Spleen (tissue), 11 donors: ENCODE data around the gene MCL1. TPM values are rescaled to one million over a fixed set of nuclear protein-coding genes. Genes with fewer than 3 reads are reported as not detected.
A peak's percentile ranks its signal among the peaks of the same experiment; 100 is the strongest.

Experiments used
- DNase-seq: peaks from one replicate; pipeline ENCODE4 v3.0.0-alpha.2; 2020
- H3K27ac ChIP-seq, 8 donors: fragments of 200-600 bp; sonication (generic) in 7 of 8; 1 replicate in 4 of 8; 2 replicates in 4 of 8; pipeline versions ENCODE4 v1.5.0 to v1.8.0; 2016 to 2021; ENCODE audit warnings: inconsistent platforms in 4 of 8, mild to moderate bottlenecking in 4 of 8, moderate library complexity in 1 of 8
- H3K27me3 ChIP-seq, 7 donors: fragments of 200-600 bp; sonication (generic) in 6 of 7; replicated peaks in 1 of 7; 1 replicate in 4 of 7; 2 replicates in 3 of 7; pipeline versions ENCODE4 v1.5.0 to v1.8.0; 2016 to 2021; ENCODE audit warnings: inconsistent platforms in 3 of 7, mild to moderate bottlenecking in 1 of 7
- H3K36me3 ChIP-seq, 6 donors: fragments of 200-600 bp; sonication (generic) in 5 of 6; 1 replicate in 4 of 6; 2 replicates in 2 of 6; pipeline versions ENCODE4 v1.5.0 to v1.8.0; 2016 to 2021; ENCODE audit warnings: inconsistent platforms in 2 of 6
- H3K4me1 ChIP-seq, 6 donors: fragments of 200-600 bp; sonication (generic) in 5 of 6; 1 replicate in 3 of 6; 2 replicates in 3 of 6; pipeline versions ENCODE4 v1.5.0 to v1.8.0; 2016 to 2021; ENCODE audit warnings: inconsistent platforms in 3 of 6
- H3K4me3 ChIP-seq, 8 donors: fragments of 200-600 bp; sonication (generic) in 7 of 8; 1 replicate in 4 of 8; 2 replicates in 4 of 8; pipeline versions ENCODE4 v1.5.0 to v1.8.0; 2016 to 2021; ENCODE audit warnings: inconsistent platforms in 4 of 8, mild to moderate bottlenecking in 4 of 8, moderate library complexity in 2 of 8
- H3K9me3 ChIP-seq, 8 donors: fragments of 200-600 bp; sonication (generic) in 7 of 8; 1 replicate in 4 of 8; 2 replicates in 4 of 8; pipeline versions ENCODE4 v1.5.0 to v1.8.0; 2016 to 2021; ENCODE audit warnings: inconsistent platforms in 4 of 8
- CTCF ChIP-seq, 11 experiments: fragments of 200-600 bp in 7 of 11; fragments of 450-650 bp in 4 of 11; sonication (generic) in 4 of 11; IDR thresholded peaks in 8 of 11; conservative IDR thresholded peaks in 3 of 11; 1 replicate in 7 of 11; 2 replicates in 4 of 11; pipeline versions ENCODE4 v1.4.0 to v1.8.0; 2016 to 2021; ENCODE audit warnings: antibody characterized with exemption in 11 of 11, inconsistent platforms in 4 of 11, mild to moderate bottlenecking in 1 of 11
- POLR2A ChIP-seq, 3 donors: fragments of 450-650 bp; IDR thresholded peaks; one replicate each; pipeline ENCODE4 v1.5.1; 2017; ENCODE audit warnings: antibody characterized with exemption in 3 of 3, mild to moderate bottlenecking in 1 of 3
- POLR2AphosphoS5 ChIP-seq, 3 donors: sonication (generic); formaldehyde crosslinking; IDR thresholded peaks; one replicate each; pipeline ENCODE4 v1.5.1; 2017; ENCODE audit warnings: antibody characterized with exemption in 3 of 3
- WGBS, 5 donors: extraction: QIAGEN DNeasy Blood & Tissue Kit in 3 of 5; methylation state at CpG; one replicate each; pipeline versions ENCODE4 v1.1.5 to v1.1.7; 2013 to 2018; 5-methylcytosine and 5-hydroxymethylcytosine counted together
- intact Hi-C: fragments of 100-400 bp; cut with DNase I; formaldehyde crosslinking; loops from one replicate; pipeline ENCODE4 v1.15.0; 2023; ENCODE audit warnings: low total_unique reads
- polyA plus RNA-seq, 3 donors: library from polyadenylated mRNA; stranded (reverse); fragments of 200-250 nt; gene quantifications; one replicate each; pipeline ENCODE4 v1.2.1, GENCODE V29; 2013
- total RNA-seq, 7 donors: library from RNA; depleted of rRNA in 3 of 7; stranded (reverse); fragments of >200 nt in 3 of 7; fragmentation: NEBNext Ultra II Directional in 4 of 7; extraction: Animal tissue kit (Norgen Biotek cat#: 25700) in 4 of 7; gene quantifications; one replicate each; pipeline versions ENCODE4 v1.1.0 to v1.2.1, GENCODE V29; 2016 to 2021
- donor health status: healthy with polysubstance abuse.
- donor health status: DM: no; HTN: no; CAD: no; lungs with moderate emphysema.
- donor health status: DM: no; HTN: no; CAD: no.
- donor health status: Bipolar disorder and iron deficiency.
- donor health status: healthy.
- donor health status: DM: no; HTN: no; CAD: no.
- donor health status: DM: yes; HTN: yes; CAD: no.

MCL1 gene
- total and polyA plus RNA-seq, 10 donors: 75.8 to 435 (median 299) TPM

GRCh38 chr1:150543500-150544143, 35.8 kb downstream of the MCL1 start:
- WGBS, 5 donors: 85 to 91% (median 86%) methylated on average over 13 of the region's 13 CpGs
- peak; percentile 34 for DNase-seq
- TF ChIP-seq CTCF (IDR thresholded peaks at IDR 0.05 in 8 of 11, conservative IDR thresholded peaks at IDR 0.05 in 3 of 11) (no peak), POLR2AphosphoS5 (IDR thresholded peaks at IDR 0.05) (no peak), POLR2A (IDR thresholded peaks at IDR 0.05) (no peak)

GRCh38 chr1:150537732-150538684, 41.4 kb downstream of the MCL1 start:
- Histone ChIP-seq H3K27me3 (no peaks in the 10 kb centered on the region), H3K27ac (peak overlapping the region in 1 of 8 donors; percentile 53), H3K4me3 (no peak overlapping the region), H3K9me3 (no peaks in the 10 kb centered on the region), H3K36me3 (no peaks in the 10 kb centered on the region), H3K4me1 (no peaks in the 10 kb centered on the region)
- peak; percentile 47 for DNase-seq
- WGBS, 5 donors: 68 to 86% (median 79%) methylated on average over 17 of the region's 17 CpGs
- intact Hi-C loops: no loop called here
- TF ChIP-seq CTCF (IDR thresholded peaks at IDR 0.05 in 8 of 11, conservative IDR thresholded peaks at IDR 0.05 in 3 of 11): no peak
- no peak for TF ChIP-seq POLR2A (IDR thresholded peaks at IDR 0.05)
- TF ChIP-seq POLR2AphosphoS5 (IDR thresholded peaks at IDR 0.05): no peak

More at GRCh38 chr1:150543500-150544143, 35.8 kb downstream of the MCL1 start:
- Histone ChIP-seq H3K9me3 (no peaks in the 10 kb centered on the region), H3K27me3 (peaks cover 0 to 41% (median 0%) of the 10 kb centered on the region in 7 donors), H3K4me3 (no peak overlapping the region), H3K36me3 (no peaks in the 10 kb centered on the region), H3K27ac (no peak overlapping the region), H3K4me1 (peaks cover 0 to 9% (median 7%) of the 10 kb centered on the region in 6 donors)
- intact Hi-C loops: no loop called here

- intact Hi-C loops: no loop called here
- TF ChIP-seq POLR2AphosphoS5 (IDR thresholded peaks at IDR 0.05): no peak
- peak; percentile 19 for DNase-seq
- no peaks in the 10 kb centered on the region for H3K4me1 ChIP-seq
- H3K36me3 ChIP-seq: no peaks in the 10 kb centered on the region
- no peaks in the 10 kb centered on the region for H3K9me3 ChIP-seq
- H3K27ac ChIP-seq: peak overlapping the region in 1 of 8 donors; percentile 53
- 88 to 95% (median 89%) methylated on average over 12 of the region's 12 CpGs for WGBS, 5 donors
- H3K4me3 ChIP-seq: no peak overlapping the region
- H3K27me3 ChIP-seq: no peaks in the 10 kb centered on the region
Observed at GRCh38 chr1:150536836-150537731, 42.3 kb downstream of the MCL1 start.

- no peak overlapping the region for H3K27ac ChIP-seq
Observed at GRCh38 chr1:150535511-150536287, 43.7 kb downstream of the MCL1 start.

More at GRCh38 chr1:150535511-150536287, 43.7 kb downstream of the MCL1 start:
- H3K27me3 ChIP-seq: no peaks in the 10 kb centered on the region
- H3K9me3 ChIP-seq: no peaks in the 10 kb centered on the region
- TF ChIP-seq CTCF (IDR thresholded peaks at IDR 0.05 in 8 of 11, conservative IDR thresholded peaks at IDR 0.05 in 3 of 11): no peak
- no peak for TF ChIP-seq POLR2A (IDR thresholded peaks at IDR 0.05)
- TF ChIP-seq POLR2AphosphoS5 (IDR thresholded peaks at IDR 0.05): no peak
- WGBS, 5 donors: 91 to 96% (median 94%) methylated on average over 14 of the region's 14 CpGs
- H3K36me3 ChIP-seq: no peaks in the 10 kb centered on the region
- DNase-seq: peak; percentile 34
- H3K4me1 ChIP-seq: no peaks in the 10 kb centered on the region
- no peak overlapping the region for H3K4me3 ChIP-seq
- intact Hi-C loops: no loop called here
